ENCODE results near the gene FER1L5.

The FER1L5 gene

GRCh38 chr2:96698221-96698861, 55.8 kb downstream of the FER1L5 start:
- DNase-seq (ENCODE audit: low spot score) = no peak

GRCh38 chr2:96699021-96699420, 56.5 kb downstream of the FER1L5 start:
- no peak for DNase-seq (ENCODE audit: low spot score)

DNA sequence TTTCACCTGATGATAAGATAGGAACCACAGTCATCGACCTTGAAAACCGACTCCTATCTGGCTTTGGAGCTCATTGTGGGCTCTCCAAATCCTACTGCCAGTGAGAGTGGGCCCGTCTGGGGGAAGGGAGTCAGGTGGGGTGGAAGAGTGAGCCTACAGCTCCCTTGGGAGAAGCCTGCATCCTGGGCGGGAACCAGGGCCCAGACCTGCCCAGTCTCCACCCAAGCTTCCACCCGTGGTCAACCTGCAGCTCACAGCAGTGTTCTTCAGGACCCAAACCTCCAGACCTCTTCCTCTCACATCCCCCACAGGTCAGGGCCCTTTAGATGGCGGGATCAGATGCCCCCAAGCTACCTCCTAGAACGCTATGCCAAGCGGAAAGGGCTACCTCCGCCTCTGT, 57.1 kb downstream of the FER1L5 start:
- DNase-seq (ENCODE audit: low spot score) = no peak

DNA sequence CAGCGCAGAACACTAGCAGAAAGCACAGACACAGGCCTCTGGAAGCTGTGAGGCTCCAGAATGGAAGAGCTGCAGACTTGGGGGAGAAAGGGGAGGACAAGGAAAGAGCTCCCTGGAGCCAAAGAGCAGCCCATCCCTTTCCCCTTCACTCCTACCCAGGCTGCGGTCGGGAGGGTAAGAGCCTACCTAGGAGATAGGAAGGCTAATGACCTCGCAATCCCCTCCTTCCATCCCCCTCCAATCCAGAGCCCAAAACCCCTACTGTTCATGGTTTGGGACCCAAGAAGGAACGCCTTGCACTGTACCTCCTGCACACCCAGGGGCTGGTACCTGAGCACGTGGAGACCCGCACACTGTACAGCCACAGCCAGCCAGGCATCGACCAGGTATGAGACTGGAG, 57.5 kb downstream of the FER1L5 start:
- DNase-seq (ENCODE audit: low spot score) = no peak

- DNase-seq (ENCODE audit: low spot score) = no peak
These were observed 59.1 kb downstream of the FER1L5 start for GRCh38 chr2:96701636-96702035.

- no peak for DNase-seq (ENCODE audit: low spot score)
These were observed 59.7 kb downstream of the FER1L5 start for GRCh38 chr2:96702098-96702785.

DNA sequence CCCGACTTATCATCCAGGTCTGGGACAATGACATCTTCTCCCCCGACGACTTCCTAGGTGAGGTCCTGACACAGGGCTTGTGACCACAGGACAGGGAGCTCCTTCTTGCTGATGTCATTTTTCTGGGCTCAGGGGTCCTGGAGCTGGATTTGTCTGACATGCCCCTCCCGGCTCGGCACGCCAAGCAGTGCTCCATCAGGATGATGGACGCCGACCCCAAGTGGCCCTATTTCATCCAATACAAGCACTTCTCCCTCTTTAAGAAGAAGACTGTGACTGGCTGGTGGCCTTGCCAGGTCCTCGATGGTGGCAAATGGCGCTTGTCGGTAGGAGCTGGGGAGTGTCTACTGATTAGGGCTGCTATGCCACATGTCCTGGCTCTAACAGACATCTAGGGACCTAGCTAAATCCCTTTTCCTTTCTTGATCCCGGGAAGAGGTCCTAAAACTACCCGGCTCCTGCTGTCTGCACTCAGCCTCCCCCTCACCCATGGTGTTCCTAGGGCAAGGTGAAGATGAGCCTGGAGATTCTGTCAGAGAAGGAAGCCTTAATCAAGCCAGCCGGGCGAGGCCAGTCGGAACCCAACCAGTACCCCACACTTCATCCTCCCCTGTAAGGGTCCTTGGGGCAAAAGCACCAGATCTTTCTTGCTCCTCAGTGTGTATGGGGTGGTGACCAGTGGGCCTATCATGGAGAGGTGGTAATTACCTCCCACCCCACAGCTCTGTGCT, 60.6 kb downstream of the FER1L5 start:
- no peak for DNase-seq (ENCODE audit: low spot score)

- DNase-seq (ENCODE audit: low spot score) = no peak
These were observed 68.4 kb downstream of the FER1L5 start for GRCh38 chr2:96710985-96711384.

DNA sequence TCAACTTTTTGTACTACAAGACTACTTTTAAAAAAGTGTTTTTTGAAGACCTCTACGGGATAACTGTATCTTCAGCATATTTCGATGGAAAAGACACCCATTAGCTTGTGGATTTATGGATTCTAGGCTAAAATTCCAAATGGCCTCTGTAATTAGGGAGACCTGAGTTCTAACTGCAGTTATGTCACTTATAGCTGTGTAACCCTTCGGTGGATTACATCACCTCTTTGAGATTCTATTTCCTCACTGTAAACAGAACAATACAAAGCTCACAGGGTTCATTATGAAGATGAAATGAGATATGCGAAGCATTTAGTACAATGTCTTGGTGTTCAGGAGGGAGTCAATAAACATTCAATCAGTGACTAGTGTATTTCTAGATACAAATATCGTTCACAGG, 73.1 kb downstream of the FER1L5 start:
- no peak for DNase-seq (ENCODE audit: low spot score)

GRCh38 chr2:96716388-96716787, 73.8 kb downstream of the FER1L5 start:
- DNase-seq (ENCODE audit: low spot score) = no peak

GRCh38 chr2:96726131-96726530, 83.6 kb downstream of the FER1L5 start:
- no peak for DNase-seq (ENCODE audit: low spot score)

GRCh38 chr2:96727431-96727830, 84.9 kb downstream of the FER1L5 start:
- DNase-seq (ENCODE audit: low spot score) = no peak

- DNase-seq (ENCODE audit: low spot score) = no peak
These were observed 87.2 kb downstream of the FER1L5 start for GRCh38 chr2:96729748-96730147.

DNA sequence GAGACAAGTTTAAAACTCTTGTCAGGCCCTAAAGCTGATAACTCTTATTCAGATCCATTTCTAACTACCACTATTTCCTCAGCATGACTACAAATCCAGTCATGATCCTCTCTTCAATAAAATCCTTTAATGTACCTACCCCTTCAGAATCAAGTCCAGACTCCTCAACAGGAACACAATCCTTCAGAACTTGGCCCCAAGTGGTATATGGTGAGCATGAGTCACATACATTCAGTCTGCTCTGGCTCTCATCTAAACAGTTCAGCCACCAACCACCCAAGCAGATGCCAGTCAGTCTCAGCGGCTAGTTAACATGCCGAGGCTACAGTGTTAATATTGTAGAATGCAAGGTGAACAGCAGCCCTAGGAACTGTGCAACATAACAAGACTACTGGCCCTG, 87.6 kb downstream of the FER1L5 start:
- no peak for DNase-seq (ENCODE audit: low spot score)

DNA sequence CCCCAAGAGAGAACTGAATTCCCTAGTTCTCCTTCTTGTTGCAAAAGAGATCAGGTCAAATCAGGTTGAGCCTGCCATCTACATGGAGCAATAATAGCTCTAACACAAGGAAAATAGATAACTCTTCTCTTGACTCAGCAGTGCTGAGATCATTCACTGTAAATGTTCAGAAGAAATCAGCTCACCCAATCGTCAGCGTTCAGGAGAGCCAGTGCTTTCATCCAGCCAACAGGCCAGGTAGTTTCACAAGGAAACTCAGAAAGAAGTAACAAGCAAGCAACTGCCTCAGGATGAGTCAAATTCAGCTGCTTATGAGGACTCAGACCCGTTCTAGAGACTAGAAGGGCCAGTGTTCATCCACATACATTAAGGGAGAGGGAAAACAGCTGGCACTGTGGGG, 91.4 kb downstream of the FER1L5 start:
- no peak for DNase-seq (ENCODE audit: low spot score)

GRCh38 chr2:96734880-96735583, 92.5 kb downstream of the FER1L5 start:
- DNase-seq (ENCODE audit: low spot score) = peak; percentile 41

DNA sequence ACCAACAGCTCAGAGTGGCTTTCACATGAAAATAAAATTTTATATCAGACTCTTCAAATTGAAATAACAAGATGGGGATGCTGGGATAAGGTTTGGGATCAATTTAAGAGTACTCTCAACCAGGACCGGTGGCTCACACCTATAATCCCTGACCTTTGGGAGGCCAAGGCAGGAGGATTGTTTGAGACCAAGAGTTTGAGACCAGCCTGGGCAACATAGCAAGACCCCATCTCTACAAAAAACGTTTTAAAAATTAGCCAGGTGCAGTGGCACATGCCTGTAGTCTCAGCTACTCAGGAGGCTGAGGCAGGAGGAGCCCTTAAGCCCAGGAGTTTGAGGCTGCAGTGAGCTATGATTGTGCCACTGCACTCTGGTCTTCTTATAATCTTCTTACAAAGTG, 94.7 kb downstream of the FER1L5 start:
- no peak for DNase-seq (ENCODE audit: low spot score)

GRCh38 chr2:96737831-96738230, 95.3 kb downstream of the FER1L5 start:
- no peak for DNase-seq (ENCODE audit: low spot score)

- DNase-seq (ENCODE audit: low spot score) = peak; percentile 25
These were observed 96.6 kb downstream of the FER1L5 start for GRCh38 chr2:96739076-96739632.

DNA sequence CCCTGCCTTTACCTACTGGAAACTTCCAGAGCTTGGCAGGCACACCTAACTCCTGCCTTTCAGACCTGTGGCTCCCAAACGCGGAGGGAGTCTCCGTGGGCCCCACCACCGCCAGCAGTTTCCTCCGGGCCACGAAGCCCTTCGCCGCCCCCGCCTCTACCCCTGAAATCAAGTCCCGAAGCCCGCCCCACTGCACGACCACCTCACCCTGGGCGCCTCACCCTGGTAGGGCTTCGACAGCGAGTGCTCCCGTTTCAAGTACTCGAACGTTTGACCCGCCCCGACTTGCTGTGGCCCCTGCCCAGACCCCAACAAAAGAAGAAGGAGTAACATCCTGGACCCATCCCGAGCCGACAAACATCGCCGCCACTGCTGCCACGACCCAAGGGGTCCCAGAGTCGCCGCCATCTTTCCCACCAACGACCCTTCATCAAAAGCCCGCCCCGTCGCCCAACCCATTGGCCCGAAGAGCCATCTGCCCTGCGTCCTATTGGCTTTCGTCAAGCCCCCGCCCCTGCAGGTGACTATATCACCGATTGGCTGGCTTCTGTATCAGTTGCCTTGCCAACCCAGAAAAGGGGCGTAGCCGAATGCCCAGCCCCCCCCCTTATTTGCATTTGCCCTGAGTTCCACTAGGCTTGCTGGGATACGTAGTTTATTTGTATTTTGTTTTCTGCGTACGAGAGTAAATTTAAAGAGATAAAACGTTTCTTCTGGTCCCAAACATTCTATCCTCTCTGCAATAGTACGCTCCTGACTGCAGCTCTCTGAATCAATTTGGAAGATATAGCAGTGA, 97.3 kb downstream of the FER1L5 start, which contains the start of gene LMAN2L:
TSS of gene LMAN2L (minus strand) at position 432 of the 796 bp plus-strand sequence. CDS start at position 408, 24 bp downstream.
- DNase-seq (ENCODE audit: low spot score) = peak; percentile 99

DNA sequence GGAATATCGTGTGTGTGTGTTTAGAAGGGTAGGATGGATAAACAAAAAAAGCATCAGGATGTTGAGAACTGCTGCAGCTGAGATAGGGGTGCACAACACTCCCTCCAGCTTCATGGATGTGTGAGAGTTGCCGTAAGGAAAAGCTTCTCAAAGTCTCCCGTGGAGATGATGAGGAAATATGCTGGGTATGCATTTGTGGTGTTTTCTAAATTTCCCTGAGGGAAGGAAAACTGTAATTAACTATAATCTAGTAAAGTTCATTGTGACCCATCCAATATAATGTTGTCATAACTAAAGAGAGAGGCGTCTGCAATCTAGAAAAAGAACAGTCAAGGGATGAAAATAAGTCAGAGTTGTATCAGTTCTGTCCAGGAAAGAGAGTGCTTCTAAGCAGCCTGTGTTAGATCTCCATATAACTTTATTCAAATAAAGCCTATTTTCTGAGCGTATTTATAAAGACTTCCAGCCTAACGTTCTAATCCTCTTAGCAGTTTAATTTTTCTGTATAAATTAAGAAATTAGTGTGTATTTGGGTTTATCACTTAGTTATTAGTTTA, 104.6 kb downstream of the FER1L5 start:
- no peak for DNase-seq (ENCODE audit: low spot score)

Data from Ammon's horn (tissue), 1 donor.